Astrocyte (in vitro differentiated cells and primary cell): ENCODE data around the gene NUDT14.

Experiments
- CTCF ChIP-seq: IDR thresholded peaks from 2 replicates; pipeline ENCODE4 v1.5.1; 2011; ENCODE audit warnings: low read depth, mild to moderate bottlenecking, inconsistent platforms, low read length, moderate library complexity; ENCODE audit not compliant: insufficient read depth
- EZH2 ChIP-seq: IDR thresholded peaks from 2 replicates; pipeline ENCODE4 v1.6.1; 2012; ENCODE audit warnings: mild to moderate bottlenecking, low read length, inconsistent platforms; ENCODE audit not compliant: insufficient read depth

- TF ChIP-seq EZH2 (no peak), CTCF (no peak)
Measured at GRCh38 chr14:105137481-105138020, 43.6 kb downstream of the NUDT14 start.
